Erythroblast (primary cell): ENCODE data around the gene LTV1.
"Not testable (repeated sequence)": the region's sequence is repeated elsewhere in the genome, so short reads cannot be mapped to it uniquely, and the experiment has no call there.

ENCODE experiments used
- DNase-seq, 2 experiments: peaks; one replicate each; lab custom pipeline; 2025; lab: John Stamatoyannopoulos, UW
- GATA1 ChIP-seq: IDR thresholded peaks from 2 replicates; pipeline ENCODE4 v1.6.1; 2011; ENCODE audit warnings: low read depth, mild to moderate bottlenecking, control low read depth, low read length, moderate library complexity
- POLR2A ChIP-seq: IDR thresholded peaks from 2 replicates; pipeline ENCODE4 v1.6.1; 2011; ENCODE audit warnings: mild to moderate bottlenecking, low read length

The LTV1 gene

GRCh38 chr6:143842902-143843676 is at the start of gene LTV1:
LTV1 (plus strand) TSS chr6:143843338; CDS start chr6:143843478, 140 bp downstream.
- TF ChIP-seq POLR2A (peak; percentile 93), GATA1 (no peak)
- DNase-seq: peak; percentile 97

- DNase-seq: not testable (repeated sequence)
These were observed 46.6 kb upstream of the LTV1 start for GRCh38 chr6:143796551-143796950.

GRCh38 chr6:143798487-143798886 is 44.7 kb upstream of the LTV1 start:
- DNase-seq: not testable (repeated sequence)

GRCh38 chr6:143802833-143803565 is 40.1 kb upstream of the LTV1 start:
- no peak for DNase-seq
- no peak for TF ChIP-seq GATA1
- TF ChIP-seq POLR2A: no peak

- no peak for TF ChIP-seq POLR2A
- TF ChIP-seq GATA1: no peak
- DNase-seq: peak; percentile 27 to 44
These were observed 39.2 kb upstream of the LTV1 start for GRCh38 chr6:143803769-143804568.

- TF ChIP-seq GATA1: no peak
- TF ChIP-seq POLR2A: no peak
- peak; percentile 27 to 61 for DNase-seq
These were observed 38.3 kb upstream of the LTV1 start for GRCh38 chr6:143804835-143805239.

- peak; percentile 57 to 61 for DNase-seq
- no peak for TF ChIP-seq GATA1
- no peak for TF ChIP-seq POLR2A
These were observed 36.6 kb upstream of the LTV1 start for GRCh38 chr6:143806282-143807102.

- no peak for DNase-seq
- TF ChIP-seq GATA1: no peak
- no peak for TF ChIP-seq POLR2A
These were observed 35.9 kb upstream of the LTV1 start for GRCh38 chr6:143807103-143807772.

GRCh38 chr6:143810745-143811144 is 32.4 kb upstream of the LTV1 start:
- TF ChIP-seq POLR2A (no peak), GATA1 (no peak)
- DNase-seq: no peak

GRCh38 chr6:143811501-143812157 is 31.5 kb upstream of the LTV1 start:
- DNase-seq: no peak

GRCh38 chr6:143817621-143818020 is 25.5 kb upstream of the LTV1 start:
- peak; percentile 12 to 67 for DNase-seq
- TF ChIP-seq GATA1 (no peak), POLR2A (no peak)

More at GRCh38 chr6:143811501-143812157, 31.5 kb upstream of the LTV1 start:
- TF ChIP-seq GATA1: no peak

- no peak for DNase-seq
These were observed 21.8 kb upstream of the LTV1 start for GRCh38 chr6:143821359-143821758.

More at GRCh38 chr6:143821359-143821758, 21.8 kb upstream of the LTV1 start:
- no peak for TF ChIP-seq POLR2A
- no peak for TF ChIP-seq GATA1
